Hindlimb muscle (tissue), 1 donor: ENCODE data around the gene ZFPM1. TPM values are rescaled to one million over a fixed set of nuclear protein-coding genes. Genes with fewer than 3 reads are reported as not detected.

ENCODE experiments used
- DNase-seq: peaks from one replicate; pipeline ENCODE4 v3.0.0-alpha.2; 2013
- polyA plus RNA-seq: library from polyadenylated mRNA; unstranded; fragments of 120-200 nt; gene quantifications from one replicate; pipeline ENCODE4 v1.2.1, GENCODE V29; 2013; ENCODE audit not compliant: insufficient read length

Gene ZFPM1
- polyA plus RNA-seq, 1 donor: 1.7 TPM

GRCh38 chr16:88451586-88452481 is 1.2 kb upstream of the ZFPM1 start:
- DNase-seq: no peak

- peak; percentile 96 for DNase-seq
These were observed 431 bp upstream of the ZFPM1 start for GRCh38 chr16:88452482-88453216.

GRCh38 chr16:88453611-88454522 is 787 bp downstream of the ZFPM1 start:
- DNase-seq: no peak

GRCh38 chr16:88454523-88454947 is 1.5 kb downstream of the ZFPM1 start:
- DNase-seq: no peak

- no peak for DNase-seq
These were observed 2.7 kb downstream of the ZFPM1 start for GRCh38 chr16:88455610-88456355.

- no peak for DNase-seq
These were observed 3.5 kb downstream of the ZFPM1 start for GRCh38 chr16:88456356-88457292.

- DNase-seq: no peak
These were observed 5.1 kb downstream of the ZFPM1 start for GRCh38 chr16:88458039-88458772.

- no peak for DNase-seq
These were observed 5.7 kb downstream of the ZFPM1 start for GRCh38 chr16:88458773-88459235.

- no peak for DNase-seq
These were observed 6.4 kb downstream of the ZFPM1 start for GRCh38 chr16:88459366-88460073.

GRCh38 chr16:88460496-88461330 is 7.6 kb downstream of the ZFPM1 start:
- DNase-seq: no peak

- DNase-seq: no peak
These were observed 8.5 kb downstream of the ZFPM1 start for GRCh38 chr16:88461331-88462269.

- no peak for DNase-seq
These were observed 9.3 kb downstream of the ZFPM1 start for GRCh38 chr16:88462396-88462795.

GRCh38 chr16:88463411-88463810 is 10.3 kb downstream of the ZFPM1 start:
- DNase-seq: no peak

- no peak for DNase-seq
These were observed 11.6 kb downstream of the ZFPM1 start for GRCh38 chr16:88464447-88465318.

GRCh38 chr16:88465387-88465983 is 12.4 kb downstream of the ZFPM1 start:
- no peak for DNase-seq
